NB4 (cell line): Measurements from ENCODE around the gene LZTFL1.

Experiments used
- DNase-seq: peaks from one replicate; pipeline ENCODE4 v3.0.0; 2010; ENCODE audit warnings: low read depth
- H3K4me3 ChIP-seq: one replicate; pipeline ENCODE4 v1.5.1; 2011; ENCODE audit warnings: mild to moderate bottlenecking, low read depth, low read length, moderate library complexity
- MYC ChIP-seq: IDR thresholded peaks from 2 replicates; pipeline ENCODE4 v1.6.1; 2011; ENCODE audit warnings: low read depth, low read length
- POLR2A ChIP-seq: IDR thresholded peaks from 2 replicates; pipeline ENCODE4 v1.6.1; 2011; ENCODE audit warnings: mild to moderate bottlenecking; ENCODE audit not compliant: insufficient read length; ENCODE audit errors: extremely low read depth
- TF ChIP-seq, protein P1 (sequence below): IDR thresholded peaks from one replicate; pipeline ENCODE4 v1.5.1; 2012; ENCODE audit warnings: low read depth, low read length
- TF ChIP-seq, protein P2 (sequence below): IDR thresholded peaks from 2 replicates; pipeline ENCODE4 v1.6.1; 2011; ENCODE audit warnings: low read depth, low read length

Gene LZTFL1

DNA sequence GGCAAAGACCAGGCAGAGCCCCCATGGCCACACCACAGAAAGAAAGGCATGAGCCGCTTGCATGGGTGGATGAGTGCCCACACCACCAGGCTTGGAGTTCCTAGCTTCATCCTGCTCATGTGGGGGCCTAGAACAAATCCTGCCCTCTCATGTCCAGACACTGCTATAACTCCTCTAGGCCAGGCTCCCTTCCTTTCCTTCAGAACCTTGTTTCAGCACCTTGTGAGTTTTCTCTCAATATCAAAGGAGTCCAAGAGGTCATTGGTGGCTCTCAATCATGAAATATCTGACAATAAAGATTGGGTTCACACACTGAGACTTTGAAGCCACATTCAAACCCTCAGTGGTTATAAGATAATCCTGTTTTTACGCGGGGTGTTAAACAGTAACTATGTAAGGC, 58.3 kb downstream of the LZTFL1 start:
- no peak overlapping the region for H3K4me3 ChIP-seq
- TF ChIP-seq, protein P1, sequence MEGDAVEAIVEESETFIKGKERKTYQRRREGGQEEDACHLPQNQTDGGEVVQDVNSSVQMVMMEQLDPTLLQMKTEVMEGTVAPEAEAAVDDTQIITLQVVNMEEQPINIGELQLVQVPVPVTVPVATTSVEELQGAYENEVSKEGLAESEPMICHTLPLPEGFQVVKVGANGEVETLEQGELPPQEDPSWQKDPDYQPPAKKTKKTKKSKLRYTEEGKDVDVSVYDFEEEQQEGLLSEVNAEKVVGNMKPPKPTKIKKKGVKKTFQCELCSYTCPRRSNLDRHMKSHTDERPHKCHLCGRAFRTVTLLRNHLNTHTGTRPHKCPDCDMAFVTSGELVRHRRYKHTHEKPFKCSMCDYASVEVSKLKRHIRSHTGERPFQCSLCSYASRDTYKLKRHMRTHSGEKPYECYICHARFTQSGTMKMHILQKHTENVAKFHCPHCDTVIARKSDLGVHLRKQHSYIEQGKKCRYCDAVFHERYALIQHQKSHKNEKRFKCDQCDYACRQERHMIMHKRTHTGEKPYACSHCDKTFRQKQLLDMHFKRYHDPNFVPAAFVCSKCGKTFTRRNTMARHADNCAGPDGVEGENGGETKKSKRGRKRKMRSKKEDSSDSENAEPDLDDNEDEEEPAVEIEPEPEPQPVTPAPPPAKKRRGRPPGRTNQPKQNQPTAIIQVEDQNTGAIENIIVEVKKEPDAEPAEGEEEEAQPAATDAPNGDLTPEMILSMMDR: no peak
- TF ChIP-seq, protein P2, sequence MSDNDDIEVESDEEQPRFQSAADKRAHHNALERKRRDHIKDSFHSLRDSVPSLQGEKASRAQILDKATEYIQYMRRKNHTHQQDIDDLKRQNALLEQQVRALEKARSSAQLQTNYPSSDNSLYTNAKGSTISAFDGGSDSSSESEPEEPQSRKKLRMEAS: no peak
- TF ChIP-seq POLR2A (no peak), MYC (no peak)
- DNase-seq: no peak

- no peak for DNase-seq
- TF ChIP-seq MYC (no peak), POLR2A (no peak)
- TF ChIP-seq, protein P1: no peak
- TF ChIP-seq, protein P2: no peak
- no peak overlapping the region for H3K4me3 ChIP-seq
Measured at GRCh38 chr3:45782381-45782780, 59.5 kb downstream of the LZTFL1 start.

- TF ChIP-seq, protein P1: no peak
- TF ChIP-seq MYC (no peak), POLR2A (no peak)
- TF ChIP-seq, protein P2: no peak
- DNase-seq: no peak
- no peak overlapping the region for H3K4me3 ChIP-seq
Measured at GRCh38 chr3:45781841-45782240, 60.1 kb downstream of the LZTFL1 start.

GRCh38 chr3:45781271-45781670, 60.6 kb downstream of the LZTFL1 start:
- TF ChIP-seq, protein P2: no peak
- TF ChIP-seq POLR2A (no peak), MYC (no peak)
- TF ChIP-seq, protein P1: no peak
- H3K4me3 ChIP-seq: no peak overlapping the region
- no peak for DNase-seq

GRCh38 chr3:45779746-45780735, 61.9 kb downstream of the LZTFL1 start:
- TF ChIP-seq, protein P2: no peak
- TF ChIP-seq POLR2A (no peak), MYC (no peak)
- TF ChIP-seq, protein P1: no peak
- H3K4me3 ChIP-seq: no peak overlapping the region
- DNase-seq: no peak
